Articular chondrocyte of knee joint (primary cell): ENCODE measurements around the gene NPR2. TPM values are rescaled to one million over a fixed set of nuclear protein-coding genes. Genes with fewer than 3 reads are reported as not detected.

Experiments used
- small RNA-seq: library from RNA; depleted of rRNA; stranded (forward); fragments of <200 nt; gene quantifications from one replicate; pipeline ENCODE3, GENCODE V24; 2012
- total RNA-seq: library from RNA; depleted of rRNA; stranded (reverse); fragments of >200 nt; gene quantifications from 2 replicates; pipeline ENCODE4 v1.2.3, GENCODE V29; 2012

Gene NPR2
- 29.2 and 38.3 TPM in 2 replicates for total RNA-seq

DNA sequence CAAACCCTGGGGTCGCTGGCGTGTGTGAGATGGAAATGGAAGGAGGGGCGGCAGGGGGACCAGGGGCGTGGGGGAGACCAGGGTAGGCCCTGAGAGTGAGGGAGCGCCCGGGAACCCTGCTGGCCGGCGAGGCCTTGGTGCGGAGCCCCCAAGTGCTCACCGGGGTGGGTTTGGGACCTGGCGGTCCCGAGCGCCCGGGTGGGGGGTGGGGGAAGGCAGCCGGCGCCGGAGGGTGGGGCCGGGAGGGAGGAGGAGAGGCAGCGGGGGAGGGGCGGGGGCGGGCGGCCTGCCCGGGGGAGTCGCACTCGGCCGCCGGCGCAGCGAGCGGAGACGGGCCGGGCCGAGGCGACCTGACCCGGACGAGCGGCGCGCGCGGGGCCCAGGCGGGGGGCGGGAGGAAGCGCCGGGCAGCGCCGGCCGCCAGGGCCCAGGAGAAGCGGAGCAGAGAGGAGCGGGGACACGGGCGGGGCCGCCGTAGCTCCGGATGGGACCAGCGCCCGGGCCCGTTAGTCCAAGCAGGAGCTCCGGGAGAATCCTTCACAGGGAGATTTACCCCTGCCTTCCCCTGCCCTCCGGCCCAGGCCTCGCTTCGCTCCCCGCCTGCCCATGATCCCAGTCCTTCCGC lies at the start of gene NPR2:
Gene NPR2, plus strand, starts transcription at position 295 of the 625 bp plus-strand sequence. CDS start 818 bp downstream, outside the sequence.

DNA sequence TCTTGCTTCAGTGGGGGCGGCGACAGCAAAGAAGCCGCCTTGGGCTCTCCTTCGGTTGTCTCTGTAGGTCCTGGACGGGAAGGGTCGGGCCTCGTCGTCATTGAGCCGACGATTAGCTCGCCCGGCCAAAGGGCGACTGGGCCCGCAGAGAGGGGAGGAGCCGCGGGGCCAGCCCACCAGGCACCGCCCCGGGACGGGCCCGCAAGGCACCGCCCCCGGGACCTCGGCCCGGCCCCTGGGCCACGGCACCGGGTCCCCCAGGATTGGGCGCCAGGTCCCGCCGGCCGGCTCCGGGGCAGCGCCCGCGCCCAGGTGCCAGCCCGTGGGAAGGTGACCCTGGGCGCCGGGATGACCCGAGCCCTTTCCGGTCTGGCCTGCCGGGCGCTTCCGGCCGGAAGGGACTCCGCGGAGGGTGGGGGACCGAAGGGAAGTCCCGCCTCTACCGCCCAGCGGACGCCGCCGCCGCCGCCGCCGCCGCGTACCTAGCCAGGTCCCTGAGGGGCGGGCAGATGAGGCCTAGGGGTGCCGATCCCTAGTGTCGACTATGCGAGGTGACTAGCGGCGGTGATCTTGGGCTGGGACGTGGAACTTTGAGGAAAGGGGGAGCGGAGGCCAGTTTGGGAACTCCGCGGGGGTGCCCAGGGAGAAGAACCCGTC lies 42.4 kb upstream of the NPR2 start, which contains the start of the genes GBA2 and RGP1:
Gene GBA2, minus strand, starts transcription at position 371 of the 657 bp plus-strand sequence. CDS start 524 bp downstream, outside the sequence.
Gene RGP1, plus strand, starts transcription at position 430 of the 657 bp plus-strand sequence. CDS start 469 bp downstream, outside the sequence.

DNA sequence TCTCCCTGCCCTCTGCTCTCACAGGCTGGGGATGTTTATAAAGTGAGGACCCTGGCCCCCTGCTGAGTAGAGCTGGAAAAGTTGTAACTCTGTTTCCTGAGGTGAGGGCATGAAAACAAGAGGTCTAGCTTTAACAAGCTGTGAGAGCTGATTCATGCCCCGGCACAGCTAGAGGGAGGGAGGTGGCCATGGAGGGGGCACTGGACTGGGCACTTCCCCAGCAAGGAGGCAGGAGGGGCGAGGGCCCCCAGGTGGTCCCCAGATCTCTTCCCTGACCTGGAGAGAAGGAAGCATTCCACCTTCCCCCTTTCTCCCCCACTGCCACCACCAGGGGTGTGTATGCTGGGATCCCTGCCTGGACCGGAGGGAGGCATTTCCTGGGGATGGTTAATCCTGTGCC lies 37.1 kb upstream of the NPR2 start, which contains the start of gene MSMP:
Gene MSMP, minus strand, starts transcription at position 13 of the 400 bp plus-strand sequence. CDS start 147 bp downstream, outside the sequence.

DNA sequence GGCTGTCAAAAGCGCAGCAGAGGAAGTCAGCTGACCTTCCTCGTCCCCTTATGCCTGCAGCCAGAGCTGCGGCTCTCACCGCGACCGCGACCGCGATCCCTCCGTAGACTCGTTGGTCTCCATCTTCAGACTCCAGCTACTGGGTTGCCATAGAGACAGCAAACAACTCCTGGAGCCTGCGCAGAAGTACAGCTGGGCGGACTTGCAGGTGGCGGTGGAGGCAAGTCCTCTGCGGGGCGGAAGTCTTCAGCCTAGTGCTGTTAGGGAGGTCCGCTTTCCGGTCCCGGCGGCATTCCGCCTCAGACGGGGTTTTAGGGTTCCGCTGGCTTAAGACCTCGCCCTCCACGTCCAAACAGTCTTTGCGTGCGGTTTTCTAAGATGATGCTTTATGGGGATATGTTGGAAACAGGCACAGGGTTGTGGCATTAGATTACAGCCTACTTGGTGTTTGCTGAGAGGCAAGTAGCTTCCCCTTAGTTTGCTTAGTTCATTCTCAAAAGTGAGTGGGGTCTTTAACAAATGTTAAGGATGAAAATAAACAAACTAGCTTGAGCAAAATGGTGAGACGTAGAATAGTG lies 20.7 kb downstream of the NPR2 start, which contains the start of gene SPAG8:
Gene SPAG8, minus strand, starts transcription at position 238 of the 578 bp plus-strand sequence. Its CDS starts 115 bp downstream, at position 123.

DNA sequence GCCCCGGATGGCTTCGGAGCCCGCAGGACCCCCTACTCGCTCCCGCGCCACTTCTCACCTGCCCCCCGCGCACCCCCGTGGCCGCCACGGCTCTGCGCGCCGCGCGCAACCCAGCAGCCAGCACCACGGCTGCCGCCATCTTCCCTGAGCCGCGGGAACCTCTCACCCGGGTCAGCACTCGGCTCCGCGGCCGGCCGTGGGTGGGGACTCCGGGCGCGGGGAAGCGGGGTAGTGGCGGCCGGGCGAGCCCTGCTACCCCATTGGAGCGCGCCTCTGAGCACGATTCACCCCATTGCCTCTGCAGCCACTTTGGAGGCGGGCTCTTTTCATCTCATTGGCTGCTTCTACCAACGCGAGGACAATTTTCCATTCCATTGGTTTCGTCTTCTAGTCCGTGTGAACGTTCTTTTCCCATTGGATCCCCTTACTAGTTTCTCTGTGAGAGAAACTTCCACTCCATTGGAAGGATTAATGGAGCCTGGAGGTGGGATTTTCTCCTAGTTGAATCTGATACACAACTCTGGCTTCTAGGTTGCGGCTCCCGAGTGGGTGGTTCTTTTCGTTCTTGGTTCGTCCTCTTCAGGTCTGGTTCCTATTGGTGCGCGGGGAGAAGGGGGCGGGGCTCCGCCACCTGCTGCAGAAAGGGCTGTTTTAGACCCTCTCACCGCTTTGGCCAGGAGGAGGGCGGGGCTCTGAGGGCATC lies 23.6 kb downstream of the NPR2 start, which contains the start of gene HINT2:
Gene HINT2, minus strand, starts transcription at position 202 of the 703 bp plus-strand sequence. Its CDS starts 63 bp downstream, at position 139.

DNA sequence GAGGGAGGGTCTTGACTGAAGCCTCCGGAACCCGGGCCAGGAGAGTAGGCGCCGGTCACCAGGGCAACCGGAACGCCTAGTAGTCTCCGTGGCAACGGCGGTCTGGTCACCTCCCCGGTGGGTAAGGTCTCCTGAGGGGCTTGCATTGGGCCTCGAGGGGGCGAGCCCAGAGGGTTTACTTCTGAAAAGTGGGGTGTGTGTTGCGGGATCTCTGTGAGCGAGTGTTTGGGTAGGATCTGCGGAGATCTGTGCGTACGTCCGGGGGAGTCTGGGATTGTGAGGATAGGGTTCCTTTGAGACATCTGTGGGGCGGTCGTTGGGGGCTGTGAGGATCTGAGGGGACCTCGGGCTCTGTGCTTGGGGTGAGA lies 37.3 kb downstream of the NPR2 start, which contains the start of gene FAM221B:
Gene FAM221B, minus strand, starts transcription at position 17 of the 368 bp plus-strand sequence. CDS start 2,571 bp downstream, outside the sequence.

DNA sequence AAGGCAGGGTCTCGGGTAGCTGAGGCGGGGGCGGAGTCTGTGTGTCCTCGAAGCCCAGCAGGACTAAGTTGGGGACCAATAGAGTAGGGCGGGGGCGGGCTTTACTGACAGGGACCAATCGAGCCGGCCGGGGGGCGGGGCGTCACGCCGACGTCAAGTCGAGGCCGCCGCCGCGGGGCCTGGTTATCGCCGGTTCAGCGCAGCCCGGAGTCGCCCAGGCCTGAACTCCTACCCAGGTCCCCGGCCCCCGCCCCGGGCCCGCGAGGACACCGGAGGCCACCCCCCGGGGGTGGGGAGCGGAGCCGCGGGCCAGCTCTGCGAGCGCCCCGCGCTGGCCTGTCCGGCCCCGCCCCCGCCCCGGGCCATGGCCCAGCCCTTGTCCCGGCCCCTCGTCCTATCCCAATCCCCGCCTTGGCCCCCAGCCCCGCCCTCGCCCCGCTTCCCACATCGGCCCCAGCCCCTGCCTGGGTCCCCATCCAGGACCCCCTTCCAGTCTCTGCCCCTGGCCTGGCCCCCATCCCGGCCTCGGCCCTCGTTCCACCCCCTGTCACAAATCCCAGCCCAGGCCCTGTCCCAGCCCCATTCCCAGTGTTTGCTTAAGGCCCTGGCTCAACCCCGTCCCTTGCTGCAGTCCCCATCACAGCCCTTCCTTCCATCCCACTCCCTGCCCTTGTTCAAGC lies 37.8 kb downstream of the NPR2 start, which contains the start of gene TMEM8B:
Gene TMEM8B, plus strand, starts transcription at position 145 of the 680 bp plus-strand sequence. Its CDS starts 220 bp downstream, at position 365.

Small RNAs within 50 kb of the gene (small RNA-seq; reads per million reads assigned to genes)
- gene HINT2 = not detected

Other genes starting within 250 kb of the NPR2 start
- 12.5 and 18.9 TPM in 2 replicates for gene TESK1, start 186.3 kb upstream of the NPR2 start, total RNA-seq
- 2.7 and 2.8 TPM in 2 replicates for gene CD72, start 173.2 kb upstream of the NPR2 start, total RNA-seq
- gene SIT1, start 140.7 kb upstream of the NPR2 start, total RNA-seq = 0.39 and 0.43 TPM in 2 replicates
- gene RMRP, start 133.6 kb upstream of the NPR2 start, total RNA-seq = 17,926 and 21,117 TPM in 2 replicates
- gene CCDC107, start 133.3 kb upstream of the NPR2 start, total RNA-seq = 9.9 and 14.6 TPM in 2 replicates
- gene ARHGEF39, start 126.4 kb upstream of the NPR2 start, total RNA-seq = 0.39 and 5.5 TPM in 2 replicates
- gene CA9, start 117.7 kb upstream of the NPR2 start, total RNA-seq = 0.86 and 2.2 TPM in 2 replicates
- gene TPM2, start 101.7 kb upstream of the NPR2 start, total RNA-seq = 755 and 824 TPM in 2 replicates
- gene TLN1, start 59.4 kb upstream of the NPR2 start, total RNA-seq = 275 and 305 TPM in 2 replicates
- 62.1 and 68.7 TPM in 2 replicates for gene CREB3, start 58.9 kb upstream of the NPR2 start, total RNA-seq
- gene GBA2, start 42.4 kb upstream of the NPR2 start, total RNA-seq = 25.0 and 31.8 TPM in 2 replicates
- gene RGP1, start 42.3 kb upstream of the NPR2 start, total RNA-seq = 20.2 and 22.1 TPM in 2 replicates
- gene MSMP, start 37.3 kb upstream of the NPR2 start, total RNA-seq = 1.4 and 11.6 TPM in 2 replicates
- gene SPAG8, start 20.7 kb downstream of the NPR2 start, total RNA-seq = 0.52 and 1.2 TPM in 2 replicates
- gene HINT2, start 23.5 kb downstream of the NPR2 start, total RNA-seq = 15.3 and 19.1 TPM in 2 replicates
- gene FAM221B, start 37.1 kb downstream of the NPR2 start, total RNA-seq = not detected in 2 replicates
- gene TMEM8B, start 37.6 kb downstream of the NPR2 start, total RNA-seq = 4.4 and 4.5 TPM in 2 replicates
- not detected in 2 replicates for gene OR13J1, start 78.8 kb downstream of the NPR2 start, total RNA-seq
- gene HRCT1, start 114.6 kb downstream of the NPR2 start, total RNA-seq = 4.7 and 5.9 TPM in 2 replicates
- gene SPAAR, start 117.9 kb downstream of the NPR2 start, total RNA-seq = 0.26 and 0.54 TPM in 2 replicates
- gene OR2S2, start 166.6 kb downstream of the NPR2 start, total RNA-seq = 0.39 and 0.43 TPM in 2 replicates
- 117 and 126 TPM in 2 replicates for gene RECK, start 245.3 kb downstream of the NPR2 start, total RNA-seq